ENCODE data around the gene ZNF740. TPM values are rescaled to one million over a fixed set of nuclear protein-coding genes. Genes with fewer than 3 reads are reported as not detected.

ZNF740 gene
- 23.2 TPM for total RNA-seq

GRCh38 chr12:53180220-53180930 is at the start of gene ZNF740, which contains the start of gene CSAD:
TSS of gene ZNF740 (plus strand) at chr12:53180722. CDS start at chr12:53181984, 1,262 bp downstream.
TSS of gene CSAD (minus strand) at chr12:53180925. CDS start at chr12:53173470, 7,455 bp downstream.

GRCh38 chr12:53207042-53207441 is 26.5 kb downstream of the ZNF740 start, which contains the start of gene ITGB7:
TSS of gene ITGB7 (minus strand) at chr12:53207251. CDS start at chr12:53200443, 6,808 bp downstream.

GRCh38 chr12:53231921-53232645 is 51.6 kb downstream of the ZNF740 start, which contains the start of gene RARG:
TSS of gene RARG (minus strand) at chr12:53232209. CDS start at chr12:53227545, 4,664 bp downstream.

Small RNAs within 50 kb of the gene (small RNA-seq; reads per million reads assigned to genes)
- not detected for gene HIGD1AP1 (ENCODE audit: low replicate concordance)
- gene RNU6-333P (ENCODE audit: low replicate concordance): not detected

Other genes with a start within 250 kb of the ZNF740 start
- 1.3 TPM for gene KRT18, start 231.6 kb upstream of the ZNF740 start, total RNA-seq
- gene EIF4B, start 174.3 kb upstream of the ZNF740 start, total RNA-seq: 763 TPM
- 31.6 TPM for gene TNS2, start 130.7 kb upstream of the ZNF740 start, total RNA-seq
- 24.1 TPM for gene SPRYD3, start 101.3 kb upstream of the ZNF740 start, total RNA-seq
- 3.8 TPM for gene IGFBP6, start 83.1 kb upstream of the ZNF740 start, total RNA-seq
- gene SOAT2, start 77.2 kb upstream of the ZNF740 start, total RNA-seq: not detected
- 52.9 TPM for gene CSAD, start 203 bp downstream of the ZNF740 start, total RNA-seq
- gene ITGB7, start 26.5 kb downstream of the ZNF740 start, total RNA-seq: not detected
- gene RARG, start 51.5 kb downstream of the ZNF740 start, total RNA-seq: 5.0 TPM
- 2.8 TPM for gene ESPL1, start 87.6 kb downstream of the ZNF740 start, total RNA-seq
- gene PFDN5, start 114.8 kb downstream of the ZNF740 start, total RNA-seq: 432 TPM
- gene MYG1, start 119.0 kb downstream of the ZNF740 start, total RNA-seq: 46.3 TPM
- gene AAAS, start 140.9 kb downstream of the ZNF740 start, total RNA-seq: 38.8 TPM
- 0.31 TPM for gene SP7, start 155.6 kb downstream of the ZNF740 start, total RNA-seq
- gene SP1, start 199.5 kb downstream of the ZNF740 start, total RNA-seq: 23.5 TPM
- not detected for gene AMHR2, start 243.1 kb downstream of the ZNF740 start, total RNA-seq